Measurements from ENCODE around the gene CD163. TPM values are rescaled to one million over a fixed set of nuclear protein-coding genes. Genes with fewer than 3 reads are reported as not detected.
"Not testable (repeated sequence)": the region's sequence is repeated elsewhere in the genome, so short reads cannot be mapped to it uniquely, and the experiment has no call there.

The CD163 gene
- polyA plus RNA-seq (2013, experiment 1 of 2; ENCODE audit: insufficient read length), result 0.17 TPM
- polyA plus RNA-seq (2013, experiment 2 of 2; ENCODE audit: insufficient read length), result 0.12 TPM

DNA sequence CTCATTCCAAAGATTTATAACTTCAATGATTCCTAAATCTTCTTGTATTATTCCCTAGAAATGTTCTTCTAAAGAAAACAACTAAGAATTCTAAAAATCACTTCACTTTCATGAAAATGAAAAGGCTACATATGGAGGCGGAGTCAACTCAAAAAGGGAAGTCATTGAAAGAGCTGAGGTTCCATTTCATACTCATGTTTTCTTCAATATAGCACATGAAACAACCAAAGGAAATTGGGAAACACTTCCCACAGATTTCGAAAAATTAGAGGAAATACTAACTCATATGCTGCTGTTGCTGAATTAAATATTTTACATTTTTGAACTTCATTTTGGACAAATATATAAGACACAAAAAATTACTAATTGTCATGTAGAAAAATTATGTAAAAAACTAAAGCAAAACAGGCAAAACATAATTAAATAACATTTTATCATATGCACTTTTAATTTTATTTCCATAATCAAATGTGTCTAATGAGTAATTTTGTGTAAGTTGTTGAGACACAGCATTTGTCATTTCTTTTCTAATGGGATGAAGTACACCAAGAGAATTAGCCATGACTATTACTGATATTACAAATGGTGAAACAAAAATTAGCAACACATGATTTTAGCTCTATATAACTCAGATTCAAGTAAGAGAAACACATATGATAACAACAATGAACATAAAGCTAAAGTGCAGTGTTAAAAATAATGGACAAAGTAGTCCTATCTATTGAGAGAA lies at the start of gene CD163:
Gene CD163, minus strand, starts transcription at position 92 of the 730 bp plus-strand sequence. Its CDS starts 87 bp downstream, at position 5.
- no peak for DNase-seq

- DNase-seq, result peak; percentile 72
Observed at GRCh38 chr12:7542813-7543212, 39.2 kb upstream of the CD163 start.

GRCh38 chr12:7542046-7542445 lies 38.5 kb upstream of the CD163 start:
- DNase-seq, result no peak

- DNase-seq, result no peak
Observed at GRCh38 chr12:7514416-7514815, 10.8 kb upstream of the CD163 start.

DNA sequence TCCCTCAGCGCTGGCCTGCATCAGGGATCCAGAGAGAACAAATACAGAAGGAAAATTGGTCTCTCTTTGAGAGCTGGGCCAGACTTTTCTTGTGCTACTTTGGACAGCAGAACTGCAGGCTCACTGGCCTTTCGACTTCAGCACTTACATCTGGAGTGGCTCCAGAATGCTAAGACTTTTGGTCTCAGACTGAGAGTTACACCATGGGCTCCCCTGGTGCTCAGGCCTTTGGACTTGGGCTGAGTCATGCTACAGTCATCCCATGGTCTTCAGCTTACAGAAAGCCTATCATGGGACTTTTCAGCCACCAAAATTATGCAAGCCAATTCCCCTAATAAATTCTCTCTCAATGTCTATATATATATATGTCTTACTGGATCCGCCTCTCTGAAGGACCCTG lies 9.0 kb upstream of the CD163 start:
- DNase-seq, result peak; percentile 97

DNA sequence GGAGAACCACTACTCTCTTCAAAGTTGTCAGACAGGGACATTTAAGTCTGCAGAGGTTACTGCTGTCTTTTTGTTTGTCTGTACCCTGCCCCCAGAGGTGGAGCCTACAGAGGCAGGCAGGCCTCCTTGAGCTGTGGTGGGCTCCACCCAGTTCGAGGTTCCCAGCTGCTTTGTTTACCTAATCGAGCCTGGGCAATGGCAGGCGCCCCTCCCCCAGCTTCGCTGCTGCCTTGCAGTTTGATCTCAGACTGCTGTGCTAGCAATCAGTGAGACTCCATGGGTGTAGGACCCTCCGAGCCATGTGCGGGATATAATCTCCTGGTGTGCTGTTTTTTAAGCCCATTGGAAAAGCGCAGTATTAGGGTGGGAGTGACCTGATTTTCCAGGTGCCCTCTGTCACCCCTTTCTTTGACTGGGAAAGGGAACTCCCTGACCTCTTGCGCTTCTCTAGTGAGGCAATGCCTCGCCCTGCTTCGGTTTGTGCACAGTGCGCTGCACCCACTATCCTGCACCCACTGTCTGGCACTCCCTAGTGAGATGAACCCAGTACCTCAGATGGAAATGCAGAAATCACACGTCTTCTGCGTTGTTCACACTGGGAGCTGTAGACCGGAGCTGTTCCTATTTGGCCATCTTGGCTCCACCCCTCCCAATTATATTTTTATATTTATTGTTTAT lies 6.4 kb upstream of the CD163 start:
- not testable (repeated sequence) for DNase-seq

GRCh38 chr12:7502612-7503011 lies 965 bp downstream of the CD163 start:
- DNase-seq, result no peak

GRCh38 chr12:7501031-7501588 lies 2.5 kb downstream of the CD163 start:
- peak; percentile 72 for DNase-seq

DNA sequence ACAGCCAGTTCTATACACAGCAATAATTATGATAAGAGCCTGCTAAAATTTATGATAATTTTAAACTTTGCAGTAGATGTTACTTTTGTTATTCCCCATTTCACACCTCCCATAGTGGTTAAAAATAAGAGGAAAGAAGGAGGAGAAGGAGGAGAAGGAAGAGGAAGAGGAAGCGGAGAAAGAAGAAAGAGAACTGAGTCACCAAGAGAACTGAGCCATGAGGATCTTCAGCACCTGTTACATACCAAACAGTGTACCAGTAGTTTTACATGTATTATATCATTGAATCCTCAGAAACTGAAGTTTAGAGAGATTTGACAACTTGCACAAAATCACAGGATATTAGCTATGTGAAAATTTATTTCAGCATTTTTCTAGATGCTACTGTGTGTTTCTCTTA lies 3.9 kb downstream of the CD163 start:
- no peak for DNase-seq

GRCh38 chr12:7498809-7499208 lies 4.8 kb downstream of the CD163 start:
- peak; percentile 99 for DNase-seq

DNA sequence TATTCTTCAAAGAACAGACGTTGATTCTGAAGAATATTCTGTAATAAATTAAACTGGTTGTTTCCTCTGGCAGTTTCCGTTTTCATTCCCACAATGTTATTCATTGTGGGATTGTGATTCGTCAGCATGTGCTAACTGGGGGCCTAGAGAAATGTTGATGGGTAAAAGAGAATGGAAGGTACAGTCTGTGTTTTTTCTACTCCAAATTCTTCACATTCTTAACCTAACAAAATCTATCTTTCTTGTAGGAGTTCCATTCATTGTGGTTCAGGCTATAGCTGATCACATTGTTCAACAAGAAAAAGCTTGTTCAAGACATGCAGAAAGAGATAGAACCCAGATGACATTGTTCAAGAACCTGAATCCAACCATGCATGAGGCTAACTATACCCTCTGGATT lies 5.9 kb downstream of the CD163 start:
- peak; percentile 75 for DNase-seq

DNA sequence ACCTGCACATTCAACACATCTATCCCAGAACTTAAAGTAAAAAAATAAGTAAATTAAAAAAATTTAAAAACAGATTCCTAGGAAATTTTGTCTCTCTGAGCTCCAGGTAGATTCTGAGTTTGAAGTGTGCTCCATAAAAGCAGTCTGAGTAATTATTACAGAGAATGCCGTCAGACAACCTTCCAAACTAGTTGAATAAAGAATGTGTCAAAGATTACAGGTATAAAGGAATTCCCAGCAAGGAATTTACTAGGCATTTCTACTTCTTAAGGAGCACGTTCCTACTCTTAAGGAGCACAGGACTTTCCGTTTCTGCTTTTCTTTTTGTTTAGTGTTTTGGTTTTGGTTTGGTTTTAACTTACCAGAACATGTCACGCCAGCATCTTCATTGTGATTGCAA lies 7.1 kb downstream of the CD163 start:
- no peak for DNase-seq

DNA sequence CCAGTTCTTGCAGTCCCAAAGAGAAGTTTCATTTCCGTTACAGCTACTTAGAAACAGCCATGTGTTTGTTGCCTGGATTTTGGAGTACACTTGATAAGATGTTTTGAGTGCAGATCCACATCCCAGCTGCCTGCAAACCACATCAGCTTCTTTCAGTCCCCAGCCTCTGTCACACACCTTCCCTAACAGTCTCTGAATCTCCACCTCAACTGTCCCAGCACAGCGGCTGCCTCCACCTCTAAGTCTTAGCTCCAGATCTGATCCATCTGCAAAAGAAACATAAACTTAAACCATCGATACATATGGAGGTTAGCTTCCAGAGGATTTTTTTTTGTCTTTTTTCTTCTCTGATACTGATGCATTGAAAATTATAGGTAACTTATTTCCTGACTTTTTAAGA lies 8.4 kb downstream of the CD163 start:
- DNase-seq, result no peak

DNA sequence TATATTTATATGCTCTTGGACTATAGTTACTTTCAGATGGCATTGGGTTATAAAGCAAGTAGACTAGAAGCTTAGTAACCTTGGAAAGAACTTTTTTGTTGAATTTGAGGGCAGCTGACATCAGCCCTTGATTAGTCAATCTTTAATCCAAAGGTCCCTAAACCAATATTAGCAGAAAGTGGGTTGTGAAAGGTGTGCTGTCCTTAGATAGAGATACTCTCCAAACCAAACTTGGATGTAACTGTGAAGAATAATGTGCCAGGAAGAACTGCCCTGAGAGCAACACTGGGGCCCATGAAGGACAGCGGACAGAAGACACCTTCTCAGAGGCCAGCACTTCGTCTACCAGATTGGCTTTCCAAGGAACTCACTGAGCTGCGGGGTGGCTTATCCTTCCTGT lies 10.6 kb downstream of the CD163 start:
- DNase-seq, result no peak

- no peak for DNase-seq
Observed at GRCh38 chr12:7486512-7486911, 17.1 kb downstream of the CD163 start.

DNA sequence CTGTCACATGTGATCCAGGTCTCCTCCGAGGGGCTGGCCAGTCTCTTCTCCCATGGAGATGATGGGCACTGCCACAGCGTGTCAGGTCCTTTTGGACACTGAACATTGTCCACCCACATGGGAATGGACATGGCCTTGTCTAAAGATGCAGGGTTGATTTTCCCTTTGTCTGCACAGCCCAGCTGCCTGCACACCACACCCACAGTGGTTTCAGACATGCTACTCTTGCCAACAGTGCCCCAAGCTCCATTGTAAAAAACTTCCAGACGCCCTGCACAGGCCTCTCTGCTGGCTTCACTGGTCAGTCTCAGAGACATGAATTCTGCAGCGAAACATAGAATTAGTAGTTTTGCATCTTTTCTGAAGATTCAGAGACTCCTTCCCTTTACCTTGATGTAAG lies 18.5 kb downstream of the CD163 start:
- no peak for DNase-seq

DNA sequence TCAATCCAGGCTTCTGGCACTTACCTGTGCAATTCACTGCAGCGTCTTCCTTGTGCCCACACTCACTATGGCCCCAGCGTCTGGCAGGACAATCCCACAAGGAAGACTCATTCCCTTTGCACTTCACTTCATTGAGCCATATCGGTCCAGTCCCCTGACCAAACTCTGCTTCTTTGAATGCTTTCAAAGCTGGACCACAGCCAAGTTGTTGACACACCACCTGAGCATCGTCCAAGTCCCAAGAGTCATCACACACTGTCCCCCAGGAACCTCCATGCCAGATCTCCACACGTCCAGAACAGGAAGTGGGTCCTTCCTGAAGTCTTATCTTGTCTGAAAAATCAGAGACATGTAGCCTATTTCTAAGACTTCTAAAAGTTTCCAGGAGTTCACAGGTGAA lies 20.2 kb downstream of the CD163 start:
- DNase-seq, result no peak

DNA sequence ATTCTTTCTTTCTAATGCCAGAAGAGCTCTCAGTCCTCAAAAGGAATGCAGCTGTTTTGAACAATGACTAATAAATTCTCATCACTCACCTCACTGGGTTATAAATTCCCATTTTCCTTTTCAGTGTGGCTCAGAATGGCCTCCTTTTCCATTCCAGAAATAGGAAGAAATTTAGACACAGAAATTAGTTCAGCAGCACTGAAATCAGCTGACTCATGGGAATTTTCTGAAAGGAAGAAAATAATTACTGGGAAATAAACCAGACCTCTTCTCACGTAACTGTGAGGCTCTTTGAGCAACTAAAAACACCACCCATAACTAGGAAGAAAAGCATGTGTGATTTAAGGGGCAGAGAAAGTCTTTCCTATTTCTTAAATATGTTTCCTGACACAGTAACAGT lies 23.8 kb downstream of the CD163 start:
- peak; percentile 57 for DNase-seq

- no peak for DNase-seq
Observed at GRCh38 chr12:7472060-7472459, 31.5 kb downstream of the CD163 start.

DNA sequence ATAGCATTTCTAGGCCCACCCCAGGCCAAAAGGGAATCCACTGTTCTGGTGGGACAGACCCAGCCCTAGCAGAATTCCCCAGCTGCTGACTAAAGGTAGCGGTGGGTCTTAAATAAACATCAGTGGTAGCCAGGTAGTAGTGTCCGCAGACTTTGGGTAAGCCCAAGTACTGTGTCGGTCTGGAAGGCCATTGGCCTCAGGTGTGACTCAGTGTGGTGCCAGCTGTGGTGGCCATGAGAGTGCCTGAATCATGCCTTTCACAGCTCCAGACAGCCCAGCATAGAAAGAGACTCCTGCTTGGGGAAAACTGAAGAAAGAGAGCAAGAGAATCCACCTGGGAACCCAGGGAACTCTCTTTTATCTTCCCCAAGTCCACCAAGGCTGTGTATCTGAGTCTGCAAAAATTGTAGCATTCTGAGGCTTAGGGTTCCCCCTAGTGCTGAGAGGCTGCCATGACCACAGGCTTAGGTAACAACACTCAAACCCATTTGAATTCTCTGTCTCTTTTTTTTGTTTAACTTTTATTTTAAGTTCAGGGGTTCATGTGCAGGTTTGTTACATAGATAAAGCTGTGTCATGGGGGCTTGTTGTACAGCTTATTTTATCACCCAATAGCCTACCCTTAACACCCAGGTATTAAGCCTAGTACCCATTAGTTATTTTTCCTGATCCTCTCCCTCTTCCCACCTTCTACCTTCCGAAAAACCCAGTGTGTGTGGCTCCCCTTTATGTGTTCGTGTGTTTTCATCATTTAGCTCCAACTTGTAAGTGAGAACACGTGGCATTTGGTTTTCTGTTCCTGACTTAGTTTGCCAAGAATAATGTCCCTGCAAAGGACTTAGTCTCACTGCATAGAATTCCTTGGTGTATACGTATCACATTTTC lies 43.0 kb downstream of the CD163 start:
- DNase-seq, result peak; percentile 35

DNA sequence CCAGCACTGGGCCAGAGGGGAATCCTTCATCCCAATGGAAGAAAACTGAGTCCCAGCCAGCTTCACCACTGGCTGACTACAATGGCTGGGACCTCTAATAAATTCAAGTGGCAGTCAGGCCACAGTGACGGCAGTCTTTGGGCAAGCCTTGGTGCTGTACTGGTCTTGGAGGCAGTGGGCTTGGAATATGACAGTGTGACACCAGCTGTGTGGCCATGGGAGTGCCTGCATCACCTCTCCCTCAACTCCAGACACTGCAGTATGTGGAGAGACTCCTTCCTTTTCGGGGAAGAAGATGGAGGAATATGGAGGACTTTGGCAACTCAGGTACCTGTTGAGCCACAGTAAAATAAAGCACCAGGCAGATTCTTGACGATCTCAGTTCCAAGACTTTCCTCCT lies 43.6 kb downstream of the CD163 start:
- no peak for DNase-seq

DNA sequence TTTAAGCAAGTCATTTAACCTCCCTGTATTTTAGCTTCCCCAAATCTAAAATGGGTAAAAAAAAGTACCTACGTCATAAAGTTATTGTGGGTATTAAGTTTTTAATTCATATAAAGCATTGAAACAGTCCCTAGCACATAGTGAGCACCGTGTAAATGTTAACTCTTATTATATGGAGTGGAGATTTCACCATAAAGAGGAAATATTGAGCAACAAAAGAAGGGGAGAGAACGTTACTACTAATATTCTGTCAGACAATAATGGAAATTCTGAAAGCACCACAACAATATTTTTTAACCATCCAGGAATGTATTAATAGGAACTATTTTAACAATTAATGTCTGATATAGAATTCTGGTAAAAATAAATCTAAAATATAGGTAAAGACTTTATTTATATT lies 51.8 kb downstream of the CD163 start:
- DNase-seq, result no peak

DNA sequence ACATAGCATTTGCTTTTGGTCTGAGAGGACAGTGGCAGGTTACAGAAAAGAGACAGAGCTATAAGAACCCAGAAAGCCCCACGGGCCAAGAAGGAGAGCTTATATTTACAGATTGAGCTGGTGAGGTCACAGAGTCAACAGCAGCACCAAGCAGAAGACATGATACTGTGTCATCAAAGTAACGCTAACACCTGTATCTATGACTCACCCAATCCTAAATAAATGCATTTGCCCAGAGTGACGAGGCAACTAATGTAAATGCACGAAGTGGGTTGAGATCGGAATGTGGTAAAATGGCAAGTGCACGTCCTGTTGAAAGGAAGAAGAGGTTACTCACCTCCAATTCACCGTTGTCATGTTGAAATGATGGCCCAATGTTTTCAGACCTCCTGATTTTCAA lies 52.9 kb downstream of the CD163 start:
- no peak for DNase-seq
